ENCODE data around the gene TCF7L1. TPM values are rescaled to one million over a fixed set of nuclear protein-coding genes. Genes with fewer than 3 reads are reported as not detected.
A peak's percentile ranks its signal among the peaks of the same experiment; 100 is the strongest.

The TCF7L1 gene
- total and polyA plus RNA-seq, 12 donors, result 4.5 to 10.9 (median 6.3) TPM

DNA sequence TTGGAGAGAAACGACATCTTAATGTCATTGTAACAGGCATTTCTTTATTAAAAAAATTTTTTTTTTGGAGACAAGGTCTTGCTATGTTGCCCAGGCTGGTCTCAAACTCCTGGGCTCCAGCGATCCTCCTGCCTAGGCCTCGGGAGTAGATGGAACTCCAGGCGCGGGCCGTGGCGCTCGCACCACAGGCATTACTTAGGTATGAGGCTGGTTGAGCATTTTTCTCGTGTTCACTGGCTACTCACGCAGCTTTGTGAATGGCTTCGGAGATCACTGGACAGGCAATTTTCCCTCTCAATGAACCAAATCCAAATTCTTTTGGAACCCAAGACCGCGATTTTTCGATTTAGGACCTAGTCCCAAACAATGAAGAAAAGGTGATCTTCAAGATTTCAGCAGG lies 795 bp upstream of the TCF7L1 start:
- 26 to 31% methylated on average over 14 of the region's 14 CpGs for WGBS, 2 donors
- Histone ChIP-seq H3K4me1 (peaks cover 0 to 44% (median 34%) of the 10 kb centered on the region in 9 donors), H3K27me3 (peaks cover 0 to 54% (median 0%) of the 10 kb centered on the region in 7 donors), H3K4me3 (peak overlapping the region; percentile 67 to 97 (median 78)), H3K36me3 (no peaks in the 10 kb centered on the region), H3K27ac (peak overlapping the region in 9 of 10 donors; percentile 39 to 85 (median 66)), H3K9me3 (no peaks in the 10 kb centered on the region)
- intact Hi-C loops (cut with DNase I), result loop anchor here (1.0 to 5.0 kb wide), 7 partner anchors 65 to 155 kb away; no protein-coding TSS in a partner anchor
- ATAC-seq (no peak), DNase-seq (peak in 1 of 2 donors; percentile 8)
- TF ChIP-seq, protein P1, sequence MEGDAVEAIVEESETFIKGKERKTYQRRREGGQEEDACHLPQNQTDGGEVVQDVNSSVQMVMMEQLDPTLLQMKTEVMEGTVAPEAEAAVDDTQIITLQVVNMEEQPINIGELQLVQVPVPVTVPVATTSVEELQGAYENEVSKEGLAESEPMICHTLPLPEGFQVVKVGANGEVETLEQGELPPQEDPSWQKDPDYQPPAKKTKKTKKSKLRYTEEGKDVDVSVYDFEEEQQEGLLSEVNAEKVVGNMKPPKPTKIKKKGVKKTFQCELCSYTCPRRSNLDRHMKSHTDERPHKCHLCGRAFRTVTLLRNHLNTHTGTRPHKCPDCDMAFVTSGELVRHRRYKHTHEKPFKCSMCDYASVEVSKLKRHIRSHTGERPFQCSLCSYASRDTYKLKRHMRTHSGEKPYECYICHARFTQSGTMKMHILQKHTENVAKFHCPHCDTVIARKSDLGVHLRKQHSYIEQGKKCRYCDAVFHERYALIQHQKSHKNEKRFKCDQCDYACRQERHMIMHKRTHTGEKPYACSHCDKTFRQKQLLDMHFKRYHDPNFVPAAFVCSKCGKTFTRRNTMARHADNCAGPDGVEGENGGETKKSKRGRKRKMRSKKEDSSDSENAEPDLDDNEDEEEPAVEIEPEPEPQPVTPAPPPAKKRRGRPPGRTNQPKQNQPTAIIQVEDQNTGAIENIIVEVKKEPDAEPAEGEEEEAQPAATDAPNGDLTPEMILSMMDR (IDR thresholded peaks at IDR 0.05), result no peak

DNA sequence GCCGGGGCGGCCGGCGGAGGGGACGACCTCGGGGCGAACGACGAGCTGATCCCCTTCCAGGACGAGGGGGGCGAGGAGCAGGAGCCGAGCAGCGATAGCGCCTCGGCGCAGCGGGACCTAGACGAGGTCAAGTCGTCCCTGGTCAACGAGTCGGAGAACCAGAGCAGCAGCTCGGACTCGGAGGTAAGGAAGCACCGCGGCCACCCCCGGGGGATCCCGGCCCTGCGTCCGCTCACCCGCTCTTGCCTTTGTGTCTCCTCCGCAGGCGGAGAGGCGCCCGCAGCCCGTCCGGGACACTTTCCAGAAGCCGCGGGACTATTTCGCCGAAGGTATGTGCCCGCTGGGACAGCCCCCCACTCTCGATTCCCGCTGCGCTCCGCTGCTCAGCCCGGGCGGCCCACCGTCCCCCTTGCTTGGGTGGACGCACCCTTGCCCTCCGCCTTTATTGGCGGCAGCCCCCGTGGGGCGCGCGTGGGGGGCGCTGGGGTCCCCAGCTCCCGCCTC lies 611 bp downstream of the TCF7L1 start:
- peak; percentile 27 to 58 for DNase-seq
- intact Hi-C loops (cut with DNase I), result loop anchor here (1.0 to 5.0 kb wide), 8 partner anchors 51 to 153 kb away; no protein-coding TSS in a partner anchor

DNA sequence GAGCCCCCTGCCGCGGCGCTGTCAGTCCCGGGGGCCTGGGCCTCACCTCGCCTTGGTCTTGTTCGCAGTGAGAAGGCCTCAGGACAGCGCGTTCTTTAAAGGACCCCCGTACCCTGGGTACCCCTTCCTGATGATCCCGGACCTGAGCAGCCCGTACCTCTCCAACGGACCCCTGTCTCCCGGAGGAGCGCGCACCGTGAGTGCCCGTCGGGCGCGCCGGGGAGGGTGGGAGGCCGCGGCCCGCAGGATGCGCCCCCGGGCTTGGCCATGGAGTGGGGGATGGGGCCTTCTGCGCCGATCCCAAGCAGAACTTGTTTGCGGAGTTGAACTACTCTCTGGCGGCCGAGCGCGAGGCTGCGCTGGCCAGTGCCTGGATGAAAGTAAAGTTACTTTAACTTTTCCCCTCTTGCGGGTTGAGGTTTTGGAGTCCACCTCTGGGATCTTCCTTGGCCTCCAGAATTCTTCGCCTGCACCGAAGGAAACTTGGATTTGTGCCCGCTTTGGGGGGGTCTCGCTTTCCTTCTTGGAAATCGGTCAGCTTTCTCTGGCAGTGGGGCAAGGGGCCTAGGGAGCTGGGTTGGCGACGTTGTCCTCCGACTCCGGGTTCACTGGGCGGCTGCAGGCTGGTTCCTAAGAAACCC lies 1.2 kb downstream of the TCF7L1 start:
- Histone ChIP-seq H3K4me1 (peaks cover 0 to 59% (median 45%) of the 10 kb centered on the region in 9 donors), H3K9me3 (no peaks in the 10 kb centered on the region), H3K4me3 (peak overlapping the region; percentile 64 to 97 (median 80)), H3K27ac (peak overlapping the region; percentile 33 to 90 (median 84)), H3K36me3 (no peaks in the 10 kb centered on the region), H3K27me3 (peaks cover 0 to 54% (median 0%) of the 10 kb centered on the region in 7 donors)
- ATAC-seq (peak in 7 of 8 donors; percentile 10 to 29 (median 25)), DNase-seq (peak; percentile 39 to 57)
- 12 to 16% methylated on average over 45 of the region's 45 CpGs for WGBS, 2 donors
- TF ChIP-seq, protein P1 (IDR thresholded peaks at IDR 0.05), result no peak
- intact Hi-C loops (cut with DNase I), result loop anchor here in 7 of 10 donors (2.0 to 5.0 kb wide), 4 partner anchors 50 to 153 kb away; no protein-coding TSS in a partner anchor

More for the DNA sequence above, 611 bp downstream of the TCF7L1 start:
- Histone ChIP-seq H3K4me3 (peak overlapping the region; percentile 64 to 97 (median 80)), H3K4me1 (peaks cover 0 to 53% (median 45%) of the 10 kb centered on the region in 9 donors), H3K36me3 (no peaks in the 10 kb centered on the region), H3K9me3 (no peaks in the 10 kb centered on the region), H3K27ac (peak overlapping the region; percentile 33 to 90 (median 84)), H3K27me3 (peaks cover 0 to 54% (median 0%) of the 10 kb centered on the region in 7 donors)
- ATAC-seq, result peak in 4 of 8 donors; percentile 2 to 18 (median 16)
- 0 to 1% methylated on average over 50 to 57 of the region's 57 CpGs for WGBS, 2 donors
- TF ChIP-seq, protein P1 (IDR thresholded peaks at IDR 0.05), result no peak

DNA sequence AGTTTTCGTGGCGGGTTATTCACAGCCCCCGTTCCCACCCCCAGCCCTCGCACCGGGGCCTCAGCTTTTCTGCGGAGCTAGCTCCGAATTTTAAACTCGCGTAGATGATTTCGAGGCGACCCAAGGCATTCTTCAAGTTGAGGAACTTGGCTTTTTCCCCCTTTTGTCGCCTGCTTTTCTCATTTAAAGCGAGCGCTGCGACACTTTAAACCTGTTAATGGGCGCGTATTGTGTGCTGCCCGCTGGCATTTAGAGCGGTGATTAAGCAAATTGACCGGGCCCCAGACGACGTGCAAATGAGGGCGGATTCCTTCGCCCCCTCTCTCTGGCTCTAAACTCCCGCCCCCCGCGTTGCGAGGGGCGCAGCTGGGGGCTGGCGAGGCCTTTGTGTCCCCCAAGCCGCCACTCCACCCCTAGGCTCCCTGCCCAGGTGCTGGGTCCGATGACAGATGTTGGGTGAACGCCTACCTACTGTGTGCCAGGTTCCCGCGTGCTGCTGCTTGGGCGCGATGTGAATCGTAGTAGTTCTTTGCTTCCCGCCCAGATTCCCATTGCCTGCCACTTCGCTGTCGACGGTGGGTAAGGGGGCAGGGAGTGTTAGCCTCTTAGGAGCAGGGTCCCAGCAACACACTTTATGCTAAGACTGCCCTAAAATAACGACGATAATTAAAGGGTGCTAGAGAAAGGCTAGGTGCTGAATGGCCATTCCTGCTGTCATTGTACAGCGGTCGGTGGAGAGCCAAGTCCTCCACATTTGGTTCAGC lies 1.9 kb downstream of the TCF7L1 start:
- Histone ChIP-seq H3K4me3 (peak overlapping the region; percentile 64 to 97 (median 80)), H3K27me3 (peaks cover 0 to 54% (median 0%) of the 10 kb centered on the region in 7 donors), H3K9me3 (no peaks in the 10 kb centered on the region), H3K4me1 (peaks cover 0 to 60% (median 45%) of the 10 kb centered on the region in 9 donors), H3K36me3 (no peaks in the 10 kb centered on the region), H3K27ac (peak overlapping the region in 9 of 10 donors; percentile 23 to 90 (median 84))
- 50 to 52% methylated on average over 46 of the region's 46 CpGs for WGBS, 2 donors
- ATAC-seq (no peak), DNase-seq (no peak)
- TF ChIP-seq, protein P1 (IDR thresholded peaks at IDR 0.05), result no peak
- intact Hi-C loops (cut with DNase I), result loop anchor here in 8 of 10 donors (2.0 to 5.0 kb wide), 8 partner anchors 37 to 1367 kb away; no protein-coding TSS in a partner anchor
